ENCODE measurements around the gene EPN1.

The EPN1 gene

DNA sequence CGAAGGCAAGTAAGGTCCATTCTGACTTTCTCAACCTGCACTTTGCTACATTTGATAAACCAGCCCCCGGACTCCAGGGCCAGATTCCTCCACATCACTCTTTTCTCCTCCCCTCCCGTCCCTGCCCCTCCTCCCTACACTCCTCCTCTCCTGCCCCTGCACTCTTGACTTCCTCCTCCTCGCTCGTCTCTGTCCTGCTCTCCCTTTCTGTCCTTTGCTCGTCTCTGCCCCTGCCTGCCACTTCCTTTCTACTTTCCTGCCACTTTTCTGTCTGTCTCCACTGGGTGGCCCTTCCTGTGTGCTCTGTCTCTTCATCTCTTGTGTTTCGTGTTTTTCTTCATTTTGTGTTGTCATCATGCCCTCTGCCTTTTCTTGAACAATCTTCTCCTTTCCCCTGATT is 13.2 kb upstream of the EPN1 start:
- Histone ChIP-seq H3K36me3 (ENCODE audit: control insufficient read depth in 2 of 2, insufficient read depth in 2 of 2, low read length in 2 of 2) (peaks cover 45 to 57% of the 10 kb centered on the region in 2 donors), H3K27me3 (ENCODE audit: control insufficient read depth in 1 of 2, insufficient read depth in 2 of 2, low read length in 2 of 2) (no peaks in the 10 kb centered on the region), H3K27ac (ENCODE audit: low read length) (no peak overlapping the region), H3K9ac (ENCODE audit: low read length in 2 of 2) (no peak overlapping the region), H3K4me1 (ENCODE audit: control insufficient read depth, insufficient read depth, low read length) (peaks cover 29% of the 10 kb centered on the region), H3K9me3 (ENCODE audit: control insufficient read depth in 2 of 2, low read length in 2 of 2) (no peaks in the 10 kb centered on the region), H3K4me3 (ENCODE audit: low read length in 2 of 2) (no peak overlapping the region)

DNA sequence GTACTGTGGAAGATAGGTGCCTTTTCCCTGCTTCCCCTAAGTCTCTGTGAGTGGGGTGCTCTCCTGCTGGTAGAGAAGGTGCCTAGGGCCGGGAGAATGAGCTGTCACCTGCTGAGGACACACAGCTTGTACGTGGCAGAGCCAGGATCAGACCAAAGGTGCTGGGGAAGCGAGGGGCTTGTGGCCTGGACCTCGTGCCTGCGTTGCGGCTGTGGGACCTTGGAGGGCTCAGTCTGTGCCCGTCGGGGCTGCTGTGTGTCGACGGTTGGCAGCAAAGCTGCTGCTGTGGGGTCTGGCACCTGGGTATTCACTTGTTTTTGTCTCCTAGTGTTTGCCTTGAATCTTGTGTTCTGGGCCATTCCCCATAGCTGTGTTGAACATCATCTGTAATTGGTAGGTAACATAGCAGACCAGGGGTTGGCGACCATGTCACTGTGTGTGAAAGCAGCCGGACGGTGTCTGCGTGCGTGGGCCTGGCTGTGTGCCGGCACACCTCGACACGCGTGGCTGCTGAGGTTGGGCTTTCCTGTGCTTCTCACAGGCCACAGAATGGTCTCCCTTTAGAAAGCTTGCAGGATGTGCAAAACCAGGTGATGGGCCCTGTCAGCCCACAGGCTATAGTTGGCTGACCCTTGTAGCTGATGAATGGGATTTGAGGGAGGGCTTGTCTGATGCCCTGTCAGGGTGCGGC is 11.0 kb upstream of the EPN1 start:
- Histone ChIP-seq H3K36me3 (ENCODE audit: control insufficient read depth in 2 of 2, insufficient read depth in 2 of 2, low read length in 2 of 2) (peaks cover 57 to 72% of the 10 kb centered on the region in 2 donors), H3K27ac (ENCODE audit: low read length) (no peak overlapping the region), H3K4me3 (ENCODE audit: low read length in 2 of 2) (no peak overlapping the region), H3K27me3 (ENCODE audit: control insufficient read depth in 1 of 2, insufficient read depth in 2 of 2, low read length in 2 of 2) (no peaks in the 10 kb centered on the region), H3K4me1 (ENCODE audit: control insufficient read depth, insufficient read depth, low read length) (peaks cover 8% of the 10 kb centered on the region), H3K9me3 (ENCODE audit: control insufficient read depth in 2 of 2, low read length in 2 of 2) (no peaks in the 10 kb centered on the region), H3K9ac (ENCODE audit: low read length in 2 of 2) (no peak overlapping the region)

DNA sequence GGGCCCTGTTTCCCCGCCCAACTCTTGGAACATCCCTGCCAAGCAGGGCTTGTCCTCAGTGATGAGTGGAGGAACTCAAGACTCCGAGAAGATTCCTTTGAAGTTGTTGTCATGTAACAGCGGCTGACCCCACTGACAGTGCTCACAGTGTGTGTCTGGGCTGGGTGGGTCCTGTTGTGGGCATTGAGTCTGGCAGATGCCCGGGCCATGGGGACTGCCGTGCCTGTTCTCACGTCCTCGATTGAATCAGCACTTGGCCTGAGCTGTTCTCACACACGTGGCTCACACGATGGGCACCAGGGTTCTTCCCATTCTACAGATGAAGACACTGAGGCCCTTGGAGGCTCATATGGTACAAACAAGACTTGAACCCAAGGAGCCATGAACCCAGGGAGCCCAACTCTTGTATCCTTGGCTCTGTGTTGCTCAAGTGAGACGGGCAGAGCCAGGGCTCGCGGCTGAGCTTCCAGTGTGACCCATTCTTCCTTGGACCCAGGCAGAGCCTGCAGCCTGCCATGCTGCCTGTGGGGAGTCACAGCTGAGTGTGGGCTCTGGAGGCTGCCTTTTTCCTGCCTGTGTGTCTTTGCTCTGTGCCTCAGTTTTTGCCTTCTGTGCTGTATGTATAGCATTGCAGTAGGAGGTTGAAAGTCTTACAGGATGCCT is 8.6 kb upstream of the EPN1 start:
- H3K36me3 ChIP-seq (ENCODE audit: control insufficient read depth in 2 of 2, insufficient read depth in 2 of 2, low read length in 2 of 2) = peaks cover 61 to 75% of the 10 kb centered on the region in 2 donors
- H3K27ac ChIP-seq (ENCODE audit: low read length) = no peak overlapping the region
- peaks cover 3% of the 10 kb centered on the region for H3K4me1 ChIP-seq (ENCODE audit: control insufficient read depth, insufficient read depth, low read length)
- no peaks in the 10 kb centered on the region for H3K27me3 ChIP-seq (ENCODE audit: control insufficient read depth in 1 of 2, insufficient read depth in 2 of 2, low read length in 2 of 2)
- H3K9me3 ChIP-seq (ENCODE audit: control insufficient read depth in 2 of 2, low read length in 2 of 2) = no peaks in the 10 kb centered on the region
- H3K9ac ChIP-seq (ENCODE audit: low read length in 2 of 2) = no peak overlapping the region
- H3K4me3 ChIP-seq (ENCODE audit: low read length in 2 of 2) = no peak overlapping the region

DNA sequence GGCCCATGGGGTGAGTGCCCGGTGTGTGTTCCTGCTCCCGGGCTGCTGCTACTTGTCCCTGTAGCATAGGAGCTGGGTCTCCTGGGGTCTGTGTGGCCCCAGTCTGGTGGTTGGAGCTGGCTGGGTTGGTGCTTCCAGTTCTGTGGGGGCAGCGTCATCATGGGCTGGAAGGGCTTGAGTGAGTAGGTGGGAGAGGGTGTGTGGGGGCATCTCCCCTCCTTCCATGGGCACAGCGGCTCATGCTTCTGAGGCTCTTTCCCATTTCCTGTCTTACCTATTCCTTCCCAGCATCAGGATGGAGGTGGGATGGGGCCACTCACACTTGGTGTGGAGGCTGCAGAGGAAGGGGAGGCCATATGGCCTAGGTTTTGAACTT is 8.0 kb upstream of the EPN1 start:
- Histone ChIP-seq H3K27me3 (ENCODE audit: control insufficient read depth in 1 of 2, insufficient read depth in 2 of 2, low read length in 2 of 2) (no peaks in the 10 kb centered on the region), H3K36me3 (ENCODE audit: control insufficient read depth in 2 of 2, insufficient read depth in 2 of 2, low read length in 2 of 2) (peaks cover 56 to 69% of the 10 kb centered on the region in 2 donors), H3K9ac (ENCODE audit: low read length in 2 of 2) (no peak overlapping the region), H3K27ac (ENCODE audit: low read length) (no peak overlapping the region), H3K4me1 (ENCODE audit: control insufficient read depth, insufficient read depth, low read length) (peaks cover 3% of the 10 kb centered on the region), H3K4me3 (ENCODE audit: low read length in 2 of 2) (no peak overlapping the region), H3K9me3 (ENCODE audit: control insufficient read depth in 2 of 2, low read length in 2 of 2) (no peaks in the 10 kb centered on the region)

GRCh38 chr19:55667511-55667910 is 7.5 kb upstream of the EPN1 start:
- H3K9ac ChIP-seq (ENCODE audit: low read length in 2 of 2) = no peak overlapping the region
- H3K27ac ChIP-seq (ENCODE audit: low read length) = no peak overlapping the region
- H3K9me3 ChIP-seq (ENCODE audit: control insufficient read depth in 2 of 2, low read length in 2 of 2) = no peaks in the 10 kb centered on the region
- no peaks in the 10 kb centered on the region for H3K27me3 ChIP-seq (ENCODE audit: control insufficient read depth in 1 of 2, insufficient read depth in 2 of 2, low read length in 2 of 2)
- peaks cover 3% of the 10 kb centered on the region for H3K4me1 ChIP-seq (ENCODE audit: control insufficient read depth, insufficient read depth, low read length)
- H3K4me3 ChIP-seq (ENCODE audit: low read length in 2 of 2) = no peak overlapping the region
- peaks cover 53 to 70% of the 10 kb centered on the region in 2 donors for H3K36me3 ChIP-seq (ENCODE audit: control insufficient read depth in 2 of 2, insufficient read depth in 2 of 2, low read length in 2 of 2)

DNA sequence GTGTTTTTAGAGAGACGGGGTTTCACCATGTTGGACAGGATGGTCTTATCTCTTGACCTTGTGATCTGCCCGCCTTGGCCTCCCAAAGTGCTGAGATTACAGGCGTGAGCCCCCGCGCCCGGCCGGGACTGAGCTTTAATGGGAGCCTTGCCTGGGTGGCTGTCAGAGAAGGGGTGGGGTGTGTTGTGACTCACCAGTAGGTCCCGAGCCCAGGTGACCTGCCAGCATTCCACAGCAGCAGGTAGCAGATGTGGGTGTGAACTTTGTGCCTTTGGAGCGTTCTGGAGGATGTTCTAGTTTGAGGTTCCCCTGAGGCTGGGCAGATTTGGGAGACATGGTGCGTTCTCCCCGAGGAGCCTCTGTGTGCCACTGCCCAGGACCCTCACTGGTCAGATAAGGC is 7.1 kb upstream of the EPN1 start:
- H3K4me1 ChIP-seq (ENCODE audit: control insufficient read depth, insufficient read depth, low read length) = peaks cover 3% of the 10 kb centered on the region
- no peak overlapping the region for H3K27ac ChIP-seq (ENCODE audit: low read length)

GRCh38 chr19:55668603-55669348 is 6.2 kb upstream of the EPN1 start:
- Histone ChIP-seq H3K27me3 (ENCODE audit: control insufficient read depth in 1 of 2, insufficient read depth in 2 of 2, low read length in 2 of 2) (no peaks in the 10 kb centered on the region), H3K4me1 (ENCODE audit: control insufficient read depth, insufficient read depth, low read length) (peaks cover 3% of the 10 kb centered on the region), H3K4me3 (ENCODE audit: low read length in 2 of 2) (no peak overlapping the region), H3K27ac (ENCODE audit: low read length) (no peak overlapping the region), H3K9me3 (ENCODE audit: control insufficient read depth in 2 of 2, low read length in 2 of 2) (no peaks in the 10 kb centered on the region), H3K36me3 (ENCODE audit: control insufficient read depth in 2 of 2, insufficient read depth in 2 of 2, low read length in 2 of 2) (peaks cover 40 to 57% of the 10 kb centered on the region in 2 donors), H3K9ac (ENCODE audit: low read length in 2 of 2) (no peak overlapping the region)

More for the DNA sequence above, 7.1 kb upstream of the EPN1 start:
- peaks cover 49 to 65% of the 10 kb centered on the region in 2 donors for H3K36me3 ChIP-seq (ENCODE audit: control insufficient read depth in 2 of 2, insufficient read depth in 2 of 2, low read length in 2 of 2)
- no peaks in the 10 kb centered on the region for H3K27me3 ChIP-seq (ENCODE audit: control insufficient read depth in 1 of 2, insufficient read depth in 2 of 2, low read length in 2 of 2)
- H3K4me3 ChIP-seq (ENCODE audit: low read length in 2 of 2) = no peak overlapping the region
- H3K9ac ChIP-seq (ENCODE audit: low read length in 2 of 2) = no peak overlapping the region
- H3K9me3 ChIP-seq (ENCODE audit: control insufficient read depth in 2 of 2, low read length in 2 of 2) = no peaks in the 10 kb centered on the region

DNA sequence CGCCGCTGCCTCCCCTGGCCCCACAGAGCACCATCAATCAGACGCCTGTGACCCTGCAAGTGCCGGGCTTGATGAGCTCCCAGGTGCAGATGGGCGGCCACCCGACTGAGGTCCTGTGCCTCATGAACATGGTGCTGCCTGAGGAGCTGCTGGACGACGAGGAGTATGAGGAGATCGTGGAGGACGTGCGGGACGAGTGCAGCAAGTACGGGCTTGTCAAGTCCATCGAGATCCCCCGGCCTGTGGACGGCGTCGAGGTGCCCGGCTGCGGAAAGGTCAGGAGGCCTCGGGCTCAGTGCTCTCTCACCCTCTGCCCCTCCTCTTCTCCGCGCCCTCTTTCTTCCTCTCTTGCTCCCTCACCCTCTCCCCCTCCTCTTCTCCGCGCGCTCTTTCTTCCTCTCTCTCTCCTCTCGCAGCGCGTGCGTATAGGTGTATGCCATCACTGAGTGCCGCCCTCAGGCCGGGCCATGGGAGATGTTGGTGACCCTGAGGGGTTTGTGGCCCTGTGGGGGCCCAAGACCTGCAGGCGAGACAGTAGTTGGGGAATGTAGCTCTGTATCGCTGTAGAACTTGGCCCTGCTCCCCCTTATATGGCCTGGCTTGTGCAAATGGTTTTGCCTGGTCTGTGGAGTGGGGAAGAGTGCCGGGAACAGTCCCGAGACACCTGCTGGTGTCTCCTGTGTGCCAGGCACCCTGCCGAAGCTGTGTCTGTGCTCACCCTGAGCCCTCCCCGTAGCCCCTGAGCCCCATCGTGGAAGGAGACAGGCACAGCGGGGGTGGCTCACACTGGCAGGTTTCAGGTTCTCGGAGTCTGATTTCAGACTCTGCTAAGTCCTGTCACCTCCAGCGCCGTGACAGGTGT is 5.4 kb upstream of the EPN1 start:
- Histone ChIP-seq H3K9ac (ENCODE audit: low read length in 2 of 2) (no peak overlapping the region), H3K36me3 (ENCODE audit: control insufficient read depth in 2 of 2, insufficient read depth in 2 of 2, low read length in 2 of 2) (peaks cover 34 to 49% of the 10 kb centered on the region in 2 donors), H3K27me3 (ENCODE audit: control insufficient read depth in 1 of 2, insufficient read depth in 2 of 2, low read length in 2 of 2) (no peaks in the 10 kb centered on the region), H3K9me3 (ENCODE audit: control insufficient read depth in 2 of 2, low read length in 2 of 2) (no peaks in the 10 kb centered on the region), H3K27ac (ENCODE audit: low read length) (no peak overlapping the region), H3K4me3 (ENCODE audit: low read length in 2 of 2) (no peak overlapping the region), H3K4me1 (ENCODE audit: control insufficient read depth, insufficient read depth, low read length) (peaks cover 7% of the 10 kb centered on the region)

- no peaks in the 10 kb centered on the region for H3K9me3 ChIP-seq (ENCODE audit: control insufficient read depth in 2 of 2, low read length in 2 of 2)
- H3K9ac ChIP-seq (ENCODE audit: low read length in 2 of 2) = no peak overlapping the region
- H3K4me1 ChIP-seq (ENCODE audit: control insufficient read depth, insufficient read depth, low read length) = peaks cover 12% of the 10 kb centered on the region
- H3K27ac ChIP-seq (ENCODE audit: low read length) = no peak overlapping the region
- no peaks in the 10 kb centered on the region for H3K27me3 ChIP-seq (ENCODE audit: control insufficient read depth in 1 of 2, insufficient read depth in 2 of 2, low read length in 2 of 2)
- peaks cover 34 to 44% of the 10 kb centered on the region in 2 donors for H3K36me3 ChIP-seq (ENCODE audit: control insufficient read depth in 2 of 2, insufficient read depth in 2 of 2, low read length in 2 of 2)
- H3K4me3 ChIP-seq (ENCODE audit: low read length in 2 of 2) = no peak overlapping the region
Observed at GRCh38 chr19:55670280-55671053, 4.6 kb upstream of the EPN1 start.

- H3K36me3 ChIP-seq (ENCODE audit: control insufficient read depth in 2 of 2, insufficient read depth in 2 of 2, low read length in 2 of 2) = peaks cover 32 to 42% of the 10 kb centered on the region in 2 donors
- peaks cover 16% of the 10 kb centered on the region for H3K4me1 ChIP-seq (ENCODE audit: control insufficient read depth, insufficient read depth, low read length)
- no peaks in the 10 kb centered on the region for H3K27me3 ChIP-seq (ENCODE audit: control insufficient read depth in 1 of 2, insufficient read depth in 2 of 2, low read length in 2 of 2)
- no peak overlapping the region for H3K9ac ChIP-seq (ENCODE audit: low read length in 2 of 2)
- H3K4me3 ChIP-seq (ENCODE audit: low read length in 2 of 2) = no peak overlapping the region
- no peaks in the 10 kb centered on the region for H3K9me3 ChIP-seq (ENCODE audit: control insufficient read depth in 2 of 2, low read length in 2 of 2)
- no peak overlapping the region for H3K27ac ChIP-seq (ENCODE audit: low read length)
Observed at GRCh38 chr19:55671054-55671378, 4.0 kb upstream of the EPN1 start.
